CD4-positive, alpha-beta T cell treated with Interleukin-15 for 1 hour (primary cell): ENCODE results near the gene ATG2A.

Experiments used
- DNase-seq: peaks from one replicate; pipeline ENCODE4 v3.0.0-alpha.2; 2020

The ATG2A gene

DNA sequence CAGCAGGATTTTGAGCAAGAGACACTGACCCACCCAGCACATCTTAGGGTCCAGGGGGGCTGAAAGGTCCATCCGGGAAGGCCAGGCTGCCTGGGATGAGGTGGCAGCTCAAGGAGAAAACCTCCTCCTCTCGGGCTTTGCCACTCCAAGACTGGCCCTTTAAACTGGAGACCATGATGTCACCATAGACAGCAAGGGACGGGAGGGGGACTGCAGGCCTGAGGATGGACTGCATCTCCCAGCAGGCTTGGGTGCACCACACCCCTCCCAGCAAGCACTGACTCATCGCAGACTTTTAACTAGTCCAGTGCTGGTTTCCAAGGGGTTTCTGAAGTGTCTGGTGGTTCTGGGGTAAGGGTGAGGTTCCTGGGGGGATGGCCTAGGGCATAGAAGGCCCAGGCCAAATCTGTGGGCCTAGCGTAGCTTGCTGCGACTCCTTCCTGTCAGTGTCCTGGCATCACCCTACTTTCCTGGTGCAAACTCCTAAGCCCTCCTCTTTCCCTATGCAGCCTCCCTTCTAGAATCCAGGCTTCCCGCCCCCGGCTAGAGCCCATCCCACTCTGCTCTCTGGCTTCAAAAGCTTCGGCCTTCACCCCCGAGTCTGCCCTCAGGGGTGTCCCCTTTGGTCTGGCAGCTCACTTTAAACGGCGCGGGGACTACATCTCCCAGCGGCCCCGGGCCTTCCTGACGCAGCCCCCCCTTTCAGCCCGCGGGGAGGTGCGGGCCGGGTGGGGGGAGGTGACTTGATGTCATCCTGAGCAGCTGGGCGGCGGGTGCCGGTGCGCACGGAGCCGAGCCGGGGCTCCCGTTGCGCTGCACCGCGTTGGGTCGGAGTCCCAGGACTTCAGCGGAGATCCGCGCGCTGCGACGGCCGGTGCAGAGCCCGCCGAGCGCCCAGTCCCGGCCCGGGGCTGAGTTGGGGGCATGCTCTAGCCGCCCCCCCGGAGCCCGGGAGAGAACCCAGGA lies 7.2 kb upstream of the ATG2A start, which contains the start of gene PPP2R5B:
Gene PPP2R5B, plus strand, starts transcription at position 746 of the 966 bp plus-strand sequence. CDS start 1,046 bp downstream, outside the sequence.
- DNase-seq = peak; percentile 92

DNA sequence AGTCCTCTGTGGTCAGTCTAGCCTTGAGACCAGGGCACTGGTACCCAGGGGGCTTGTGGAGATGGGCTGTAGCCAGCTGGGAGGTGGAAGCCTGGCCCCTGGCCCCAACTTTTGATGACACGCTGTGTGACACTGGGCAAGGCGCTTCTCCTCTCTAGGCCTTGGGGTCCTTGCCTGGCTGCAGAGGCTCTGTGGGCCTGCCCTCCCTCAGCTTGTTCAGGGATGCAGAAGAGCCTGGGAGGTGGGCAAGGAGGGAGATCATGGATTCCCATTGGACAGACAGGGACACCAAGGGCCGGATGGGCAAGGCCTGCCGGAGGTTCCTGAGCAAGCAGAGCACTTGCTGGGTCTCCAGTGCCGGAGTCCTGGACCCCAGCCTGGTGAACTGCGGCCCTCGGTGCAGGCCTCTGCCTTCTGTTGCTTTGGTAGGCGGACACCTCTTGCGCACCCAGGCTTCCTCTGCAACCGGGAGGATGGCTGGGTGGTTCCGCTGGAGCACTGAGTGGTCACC lies 6.2 kb upstream of the ATG2A start:
- no peak for DNase-seq

DNA sequence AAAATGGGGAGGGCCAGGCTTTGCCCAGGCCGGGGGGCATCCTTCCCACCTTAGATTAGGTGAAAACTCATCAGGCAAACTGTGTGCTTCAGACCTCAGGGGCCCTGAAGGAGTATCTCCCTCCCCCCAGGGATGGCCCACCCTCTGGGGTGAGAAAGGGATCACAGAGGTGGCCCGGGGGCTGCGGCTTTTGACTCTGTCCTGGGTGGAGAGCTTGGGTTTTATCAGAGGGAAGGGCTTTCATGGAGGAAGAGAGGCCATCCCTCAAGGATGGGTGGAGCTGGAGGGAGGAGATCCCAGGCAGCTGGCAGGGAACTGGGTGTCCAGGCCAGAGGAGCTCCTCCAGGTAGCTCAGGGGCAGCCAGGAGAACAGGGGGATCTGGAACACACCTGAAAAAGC lies 4.4 kb upstream of the ATG2A start:
- no peak for DNase-seq

DNA sequence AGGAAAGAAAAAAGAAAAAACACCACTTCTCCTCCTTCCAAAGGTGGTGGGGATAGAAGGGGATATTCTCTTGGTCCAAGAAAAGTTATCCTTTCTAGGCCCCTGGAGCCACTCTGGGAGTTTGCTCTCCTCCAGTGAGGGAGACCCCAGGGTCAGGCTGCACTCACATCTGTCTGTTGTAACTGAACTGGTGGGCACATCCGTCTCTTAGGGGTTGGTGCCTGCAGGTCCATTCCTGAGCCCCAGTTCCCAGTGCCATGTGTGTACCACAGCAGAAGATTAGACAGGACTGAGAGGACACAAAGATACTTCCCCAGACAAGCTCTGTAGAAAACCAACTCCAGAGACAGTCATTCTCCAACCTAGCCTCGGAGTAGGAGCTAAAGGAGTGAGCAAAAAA lies 3.1 kb upstream of the ATG2A start:
- DNase-seq = no peak

DNA sequence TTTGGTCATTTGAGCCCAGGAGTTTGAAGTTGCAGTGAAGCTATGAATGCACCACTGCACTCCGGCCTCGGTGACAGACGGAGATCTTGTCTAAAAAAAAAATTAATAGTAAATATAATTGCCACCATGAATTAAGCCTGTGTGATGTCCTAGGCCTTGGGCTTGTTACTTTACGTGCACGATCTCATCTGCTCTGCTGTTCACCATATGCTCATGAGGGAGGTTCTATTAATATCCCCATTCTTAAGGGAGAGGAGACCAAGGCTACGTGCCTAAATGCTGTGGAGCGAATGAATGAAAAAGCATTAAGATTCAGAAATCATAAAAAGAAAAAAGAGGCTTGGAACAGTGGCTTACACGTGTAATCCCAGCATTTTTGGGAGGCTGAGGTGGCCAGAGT lies 2.6 kb upstream of the ATG2A start:
- DNase-seq = no peak

DNA sequence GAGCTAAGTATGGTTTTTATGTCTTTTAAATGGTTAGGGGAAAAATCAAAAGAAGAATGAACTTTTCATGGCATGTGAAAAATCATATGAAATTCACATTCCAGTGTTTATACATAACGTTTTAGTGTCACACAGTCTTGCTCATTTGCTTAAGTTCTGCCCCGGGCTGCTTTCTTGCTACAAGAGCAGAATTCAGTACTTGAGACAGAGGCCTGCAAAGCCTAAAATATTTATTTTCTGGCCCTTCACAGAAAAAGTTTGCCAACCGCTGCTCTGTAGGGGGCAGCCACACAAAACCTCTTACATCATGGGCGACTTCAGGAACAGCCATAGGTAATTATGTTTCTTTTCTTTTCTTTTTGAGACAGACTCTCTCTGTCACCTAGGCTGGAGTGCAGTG lies 1.0 kb upstream of the ATG2A start:
- DNase-seq = no peak

DNA sequence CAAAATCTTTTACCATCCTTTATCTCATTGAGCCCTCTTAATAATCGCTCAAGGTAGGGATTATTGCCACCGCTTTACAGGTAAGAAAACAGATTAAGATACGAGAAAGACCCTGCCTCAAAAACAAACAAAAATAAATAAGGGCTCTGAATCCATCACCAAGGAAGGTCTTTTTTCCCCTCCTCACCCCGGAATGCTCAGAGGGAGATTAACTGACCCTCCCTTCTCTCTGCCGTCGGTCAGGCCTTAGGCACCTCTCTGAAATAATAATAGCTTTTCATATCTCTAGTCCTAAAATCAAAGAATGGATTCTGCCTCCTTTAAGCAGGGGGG lies 620 bp upstream of the ATG2A start:
- DNase-seq = no peak

DNA sequence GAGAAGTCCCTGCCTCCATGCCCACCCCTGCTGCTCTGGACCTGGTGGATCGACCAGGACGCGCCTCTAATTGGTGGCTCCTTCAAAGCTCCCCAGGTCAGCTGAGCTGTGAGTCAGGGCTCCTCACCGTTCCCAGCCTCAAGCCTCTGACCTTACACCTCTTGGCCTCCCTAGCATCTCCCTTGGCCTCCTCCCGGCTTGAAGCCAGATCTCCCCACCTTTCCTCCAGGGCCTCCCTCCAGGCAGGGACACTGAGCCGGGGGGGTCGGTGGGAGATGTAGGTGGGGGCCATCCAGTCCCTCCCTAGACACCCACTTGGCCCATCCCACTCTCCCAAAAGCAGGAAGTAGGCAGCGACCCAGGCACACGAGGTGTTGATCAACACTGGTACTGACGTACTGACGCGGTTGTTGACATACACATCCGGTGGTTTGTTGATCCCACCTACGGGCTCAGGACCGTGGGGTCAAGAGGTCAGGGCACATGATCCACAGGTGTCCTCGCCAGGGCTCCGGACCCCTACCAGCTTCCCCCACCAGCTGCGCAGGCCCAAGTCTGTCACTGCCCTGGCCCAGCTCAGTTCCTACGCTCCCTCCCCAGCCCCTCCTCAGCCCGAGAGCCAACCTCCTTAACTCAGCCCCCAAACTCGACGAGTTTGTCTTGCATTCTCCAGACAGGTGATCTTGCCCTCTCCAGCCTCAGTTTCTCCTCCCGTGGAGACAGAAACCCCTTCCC lies 802 bp downstream of the ATG2A start:
- peak; percentile 74 for DNase-seq

DNA sequence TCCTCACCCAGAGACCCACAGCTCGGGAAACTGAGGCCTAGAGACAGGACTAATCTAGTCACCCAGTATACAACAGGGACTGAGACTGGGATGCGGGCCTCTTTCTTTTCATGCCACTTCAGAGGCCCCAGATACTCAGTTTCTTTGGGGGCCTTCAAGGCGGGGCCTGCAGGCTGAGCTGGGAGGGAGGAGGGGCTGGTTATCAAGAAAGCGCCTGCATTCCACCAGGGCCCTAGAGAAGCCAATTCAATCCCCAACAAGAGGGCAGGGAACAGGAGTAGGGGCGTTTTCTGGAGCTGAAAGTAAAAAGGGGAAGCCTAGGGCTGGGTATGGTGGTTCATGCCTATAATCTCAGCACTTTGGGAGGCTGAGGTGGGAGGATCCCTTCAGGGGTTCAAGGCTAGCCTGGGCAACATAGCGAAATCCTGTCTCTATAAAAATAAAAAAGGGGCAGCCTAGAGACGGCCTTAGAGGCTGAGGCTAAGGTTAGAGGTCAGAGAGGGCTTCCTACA lies 1.6 kb downstream of the ATG2A start:
- DNase-seq = no peak

DNA sequence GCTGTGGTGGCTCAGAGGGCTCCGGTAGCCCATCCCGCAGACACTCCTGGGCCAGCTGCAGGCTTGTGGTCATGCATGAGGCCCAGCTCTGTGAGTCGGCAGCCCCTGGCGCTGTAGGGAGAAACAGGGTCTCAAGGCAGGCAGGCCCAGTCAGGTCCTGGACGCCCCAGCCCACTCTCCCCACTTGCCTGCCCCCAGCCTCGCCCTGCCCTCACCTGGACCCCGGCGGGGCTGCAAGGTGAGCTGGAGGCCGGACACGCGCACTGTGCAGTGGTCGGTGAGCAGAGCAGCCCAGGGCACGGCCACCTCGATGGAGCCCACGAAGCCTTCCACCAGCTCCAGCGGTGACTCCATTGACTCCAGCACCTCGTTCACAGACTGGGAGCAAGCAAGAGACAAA lies 2.9 kb downstream of the ATG2A start:
- no peak for DNase-seq

DNA sequence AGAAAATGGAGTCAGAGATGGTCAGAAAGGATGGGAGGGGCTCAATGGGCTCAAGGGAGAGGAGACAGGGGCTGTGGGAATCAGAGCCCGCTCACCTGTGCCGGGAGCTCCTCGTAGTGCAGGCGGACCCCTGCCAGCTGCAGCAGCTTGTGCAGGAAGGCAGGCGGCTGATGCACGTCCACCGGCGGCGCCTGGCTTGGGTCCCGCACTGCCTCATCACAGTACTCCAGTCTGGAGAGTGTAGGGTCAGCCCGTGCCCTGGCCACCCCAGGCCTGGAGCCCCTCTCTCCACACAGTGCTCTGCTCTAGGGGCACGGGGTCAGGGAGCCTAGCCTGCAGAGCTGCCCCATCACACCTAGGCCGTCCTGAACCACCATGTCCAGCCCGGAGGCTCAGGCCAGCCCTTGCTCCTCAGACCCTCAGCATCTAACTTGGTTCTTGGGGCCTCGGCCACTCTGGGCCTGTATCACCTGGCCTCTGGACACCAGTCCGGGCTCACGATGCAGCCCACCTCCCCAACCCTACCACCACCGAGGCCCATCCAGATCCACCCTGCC lies 3.8 kb downstream of the ATG2A start:
- DNase-seq = no peak

DNA sequence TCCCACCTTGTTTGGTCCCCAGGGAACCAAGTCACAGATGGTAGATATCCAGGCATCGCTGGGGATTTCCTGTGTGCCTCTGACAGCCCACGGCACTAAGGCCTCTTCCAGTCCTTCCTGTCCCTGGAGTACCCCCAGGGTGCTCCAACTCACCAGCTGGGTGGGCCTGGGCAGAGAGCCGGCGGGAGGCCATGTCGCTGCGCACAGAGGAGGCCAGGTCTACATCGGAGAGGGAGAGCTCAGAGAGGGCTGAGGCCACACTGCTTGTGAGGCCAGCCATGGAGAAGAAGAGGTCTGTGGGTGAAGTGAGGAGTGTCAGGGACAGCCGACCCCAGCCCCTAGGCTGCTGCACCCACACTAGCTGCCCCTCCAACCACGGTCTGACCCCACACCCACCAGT lies 5.3 kb downstream of the ATG2A start:
- DNase-seq = no peak

DNA sequence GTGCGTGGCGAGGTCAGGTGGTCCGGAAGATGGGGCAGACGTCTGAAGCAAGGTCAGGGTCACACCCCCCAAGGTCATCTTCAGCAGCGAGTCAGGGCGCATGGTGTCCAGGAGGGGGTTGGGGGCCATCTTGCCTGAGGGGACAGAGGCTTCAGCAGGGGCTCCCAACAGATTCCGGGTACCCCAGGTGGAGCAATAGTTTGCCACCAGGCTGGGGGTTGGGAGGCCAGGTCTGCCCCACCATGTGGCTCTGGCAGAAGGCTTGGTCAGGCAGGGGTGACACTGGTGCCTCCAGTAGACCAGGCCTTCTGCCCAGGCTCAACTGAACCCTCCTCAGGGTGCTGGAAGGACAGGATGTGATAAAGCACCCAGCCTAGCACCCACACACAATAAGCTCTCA lies 5.9 kb downstream of the ATG2A start:
- no peak for DNase-seq

DNA sequence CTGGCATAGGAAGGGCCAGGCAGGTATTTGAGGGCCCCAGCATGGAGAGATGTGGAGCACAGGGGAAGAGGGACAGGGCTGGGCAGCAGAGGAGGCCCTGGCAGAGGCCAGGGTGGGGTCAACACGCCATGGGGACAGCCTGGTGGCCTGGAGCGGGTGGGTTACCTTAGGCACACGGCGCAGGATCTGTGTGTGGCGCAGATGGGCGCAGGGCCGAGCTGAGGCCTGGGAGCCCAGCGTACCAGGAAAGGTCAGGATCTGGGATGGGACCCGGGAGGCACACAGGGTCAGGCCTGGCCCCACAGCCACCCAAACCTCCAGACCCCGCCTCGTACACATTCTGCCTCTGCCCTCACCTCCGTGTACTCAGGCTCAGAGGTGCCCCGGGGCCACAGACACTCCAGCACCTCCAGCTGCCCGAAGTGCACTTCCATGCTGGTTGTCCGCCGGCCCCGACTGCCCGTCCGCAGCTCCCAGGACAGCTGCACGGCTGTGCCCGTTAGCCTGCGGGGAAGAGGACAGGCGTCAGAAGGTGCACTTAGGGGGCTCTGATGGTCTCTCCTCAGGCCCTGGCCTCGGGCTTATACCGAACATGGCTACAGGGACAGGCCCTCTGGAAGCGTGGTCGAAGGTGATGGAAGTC lies 6.4 kb downstream of the ATG2A start:
- no peak for DNase-seq

DNA sequence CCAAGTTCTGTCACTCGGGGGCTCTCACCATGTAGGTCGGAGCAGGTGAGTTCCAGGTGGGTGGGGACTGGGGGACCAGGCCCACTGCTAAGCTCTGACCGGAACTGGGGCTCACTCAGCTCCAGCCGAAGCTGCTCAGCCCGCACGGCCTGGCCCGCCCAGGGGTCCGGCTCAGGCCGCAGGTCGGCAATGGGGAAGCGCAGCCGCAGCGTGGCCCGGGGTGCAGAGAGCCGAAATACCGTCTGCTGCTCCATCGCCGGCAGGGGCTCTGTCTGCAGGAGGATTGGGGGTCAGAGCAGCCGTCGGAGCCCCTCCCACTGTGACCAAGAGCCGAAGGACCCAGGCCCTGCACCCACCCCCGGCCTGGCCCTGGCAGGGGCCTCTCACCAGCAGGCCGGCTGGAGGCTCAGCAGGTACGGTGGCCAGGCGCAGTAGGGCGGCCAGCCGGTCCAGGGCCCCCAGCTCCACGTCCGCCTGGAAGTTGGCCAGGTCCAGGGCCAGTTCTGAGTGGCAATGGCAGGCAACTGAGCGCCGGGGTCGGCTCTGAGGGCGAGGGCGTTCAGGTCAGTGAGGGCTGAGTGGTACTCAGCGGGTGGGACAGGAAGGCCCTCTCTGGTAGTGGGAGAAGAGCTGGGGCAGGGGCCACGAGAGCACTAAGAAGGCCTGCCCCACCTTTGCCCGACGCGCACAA lies 7.2 kb downstream of the ATG2A start:
- no peak for DNase-seq

DNA sequence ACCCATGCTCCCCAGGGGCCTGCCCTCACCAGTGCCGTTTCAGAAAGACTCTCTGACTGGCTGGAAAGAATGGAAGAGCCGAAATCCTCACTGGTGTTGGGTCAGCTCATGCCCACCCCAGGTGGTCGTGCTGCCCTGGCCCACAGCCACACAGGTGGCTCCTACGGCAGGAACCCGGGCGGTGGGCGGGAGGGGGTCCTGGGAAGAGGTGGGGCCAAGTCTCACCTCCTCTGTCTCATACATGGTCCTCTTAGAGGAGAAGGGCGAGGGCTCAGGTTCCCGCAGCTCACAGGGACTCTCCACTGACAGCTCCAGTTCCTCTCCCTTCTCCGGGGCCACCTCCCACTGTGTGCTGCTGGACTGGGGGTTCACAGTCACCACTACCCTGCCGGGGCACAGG lies 8.2 kb downstream of the ATG2A start:
- no peak for DNase-seq

DNA sequence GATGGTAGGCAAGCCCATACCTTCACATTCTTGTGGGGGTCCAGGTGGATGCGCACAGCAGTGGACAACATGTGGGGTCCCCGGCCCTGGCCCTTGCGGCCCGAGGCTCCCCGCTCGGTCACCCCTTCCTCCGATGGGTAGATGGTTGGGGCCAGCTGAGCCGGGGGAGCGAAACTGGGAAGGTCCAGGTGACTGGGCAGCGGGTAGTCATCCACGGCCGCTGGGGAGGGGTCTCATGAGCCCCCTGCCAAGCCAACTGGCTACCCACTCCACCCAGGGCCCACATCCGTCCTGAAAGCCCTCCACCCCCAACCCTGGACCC lies 10.7 kb downstream of the ATG2A start:
- DNase-seq = no peak

DNA sequence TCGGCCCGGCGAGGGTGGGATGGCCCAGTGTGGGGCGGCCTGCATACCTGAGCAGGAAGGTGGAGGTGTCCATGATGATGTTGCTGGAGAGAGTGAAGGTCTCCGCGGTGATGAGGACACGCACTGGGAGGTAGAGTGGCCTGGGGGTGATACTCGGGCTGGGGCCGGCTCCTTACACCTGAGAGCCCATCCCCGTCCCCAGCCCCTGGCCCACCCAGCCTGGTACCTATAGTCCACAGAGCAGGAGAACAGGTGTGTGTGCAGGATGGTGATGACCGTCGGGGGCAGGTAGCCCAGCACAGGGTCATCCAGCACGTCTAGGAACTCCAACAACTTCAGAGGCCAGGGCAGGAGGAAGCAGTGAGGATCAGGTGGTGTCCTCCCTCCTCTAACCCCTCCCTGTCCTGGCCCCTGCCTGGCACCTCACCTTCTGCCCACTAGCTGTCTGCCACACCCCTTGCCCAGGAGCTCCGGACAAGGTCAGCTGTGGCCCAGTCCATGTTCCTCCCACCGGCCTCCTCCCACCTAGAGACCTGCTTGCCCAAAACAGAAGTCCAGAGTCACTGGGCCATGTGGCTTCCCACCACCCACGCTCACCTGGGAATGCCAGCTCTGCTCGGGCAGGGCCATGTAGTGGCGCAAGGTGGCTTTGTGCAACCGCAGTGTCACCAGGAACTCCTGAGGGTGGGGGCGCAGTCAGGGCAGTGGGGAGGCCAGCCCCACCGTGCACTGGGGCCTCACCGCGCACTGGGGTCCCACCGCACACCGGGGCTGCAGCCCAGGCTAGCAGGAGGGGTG lies 11.3 kb downstream of the ATG2A start:
- no peak for DNase-seq

DNA sequence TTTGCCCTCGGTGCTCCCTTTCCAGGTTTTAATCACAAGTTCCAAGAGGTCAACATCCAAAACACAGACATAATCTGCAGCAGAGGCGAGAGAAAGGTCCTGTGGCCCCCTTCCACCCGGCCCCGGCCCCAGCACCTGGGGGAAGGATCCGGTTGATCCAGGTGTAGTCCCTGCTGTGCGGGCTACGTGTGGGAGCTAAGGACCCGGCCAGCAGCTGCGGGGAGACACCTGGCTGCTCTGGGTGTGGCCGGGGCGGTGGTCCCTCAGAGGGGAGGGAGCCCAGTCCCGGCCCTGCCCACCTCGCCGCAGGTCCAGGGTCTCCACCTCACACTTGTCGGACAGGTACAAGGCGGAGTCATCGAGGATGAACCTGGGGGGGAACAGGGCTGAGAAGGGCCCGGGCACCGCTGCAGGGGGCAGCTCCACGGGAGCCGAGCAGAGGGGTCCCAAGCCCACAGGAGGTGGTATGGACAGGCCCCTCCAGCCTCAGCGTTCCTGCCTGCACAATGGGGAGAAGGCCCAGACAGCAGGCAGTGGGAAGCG lies 13.6 kb downstream of the ATG2A start:
- no peak for DNase-seq

DNA sequence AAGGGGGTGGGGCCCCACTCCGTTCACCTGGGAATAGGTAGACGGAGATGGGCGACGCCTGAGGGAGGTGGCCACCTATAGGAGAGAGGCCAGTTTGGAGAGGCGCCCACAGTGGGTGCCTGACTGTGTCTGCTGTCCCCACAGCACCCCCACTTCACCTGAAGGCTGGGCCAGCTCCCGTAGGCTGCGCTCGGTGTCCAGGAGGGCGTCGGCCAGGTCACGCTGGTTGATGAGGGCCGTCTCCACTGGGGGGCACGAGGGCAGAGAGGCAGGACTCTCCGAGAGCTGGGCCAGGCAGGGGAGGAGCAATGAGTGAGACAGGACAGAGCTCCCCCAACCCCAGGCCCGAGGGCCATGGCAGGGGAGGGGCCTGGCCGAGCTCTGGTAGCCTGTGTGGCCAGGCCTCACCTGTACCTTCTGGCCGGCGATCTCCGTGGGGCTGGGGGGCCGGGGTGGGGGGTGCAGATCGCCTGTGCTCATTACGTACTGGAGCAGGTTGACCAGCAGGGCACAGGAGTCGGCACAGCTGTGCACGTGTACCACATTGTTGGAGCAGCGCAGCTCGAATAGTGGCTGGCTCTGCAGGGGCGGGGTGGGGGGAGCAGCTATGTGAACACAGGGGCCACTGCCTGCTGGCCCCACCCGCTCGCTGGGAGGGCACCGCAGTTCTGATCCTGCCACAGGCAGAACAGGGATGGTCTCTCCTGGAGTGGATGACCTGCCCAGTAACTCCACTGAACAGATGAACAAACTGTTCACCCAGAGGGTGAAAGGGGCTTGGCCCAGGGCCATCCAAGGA lies 14.7 kb downstream of the ATG2A start:
- no peak for DNase-seq
